ENCODE measurements around the gene RPL13A. TPM values are rescaled to one million over a fixed set of nuclear protein-coding genes. Genes with fewer than 3 reads are reported as not detected.

RPL13A gene
- total RNA-seq, 1 experiment from 2014 or later: 3,819 TPM

DNA sequence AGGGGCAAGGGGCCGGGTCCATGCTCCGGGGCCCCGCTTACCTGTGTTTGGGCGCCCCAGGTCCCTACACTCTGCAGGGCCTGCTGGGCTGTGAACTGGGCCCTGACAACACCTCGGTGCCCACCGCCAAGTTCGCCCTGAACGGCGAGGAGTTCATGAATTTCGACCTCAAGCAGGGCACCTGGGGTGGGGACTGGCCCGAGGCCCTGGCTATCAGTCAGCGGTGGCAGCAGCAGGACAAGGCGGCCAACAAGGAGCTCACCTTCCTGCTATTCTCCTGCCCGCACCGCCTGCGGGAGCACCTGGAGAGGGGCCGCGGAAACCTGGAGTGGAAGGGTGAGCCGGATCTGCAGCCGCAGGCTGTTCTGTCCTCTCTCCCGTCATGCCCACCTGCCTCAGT, 26.7 kb downstream of the RPL13A start:
- no peaks in the 10 kb centered on the region for H3K9me3 Mint-ChIP-seq (ENCODE audit: unreplicated experiment)
- intact Hi-C loops (cut with micrococcal nuclease): no loop called here
- H3K27ac Mint-ChIP-seq (ENCODE audit: low read depth, unreplicated experiment): no peak overlapping the region
- H3K4me3 Mint-ChIP-seq (ENCODE audit: unreplicated experiment): no peak overlapping the region
- ChIA-PET CTCF (interaction anchor here (0.6 to 0.7 kb wide), 3 partner anchors 55 to 162 kb away, joined by 3 read pairs; no protein-coding TSS in a partner anchor), POLR2A (no interaction called here)
- DNase-seq (ENCODE audit: unreplicated experiment): no peak
- H3K36me3 Mint-ChIP-seq (ENCODE audit: insufficient read depth, unreplicated experiment): no peaks in the 10 kb centered on the region
- peaks cover 6% of the 10 kb centered on the region for H3K4me1 Mint-ChIP-seq (ENCODE audit: insufficient read depth, unreplicated experiment)
- peaks cover 11% of the 10 kb centered on the region for H3K27me3 Mint-ChIP-seq (ENCODE audit: insufficient read depth, unreplicated experiment)
- TF ChIP-seq, protein P1, sequence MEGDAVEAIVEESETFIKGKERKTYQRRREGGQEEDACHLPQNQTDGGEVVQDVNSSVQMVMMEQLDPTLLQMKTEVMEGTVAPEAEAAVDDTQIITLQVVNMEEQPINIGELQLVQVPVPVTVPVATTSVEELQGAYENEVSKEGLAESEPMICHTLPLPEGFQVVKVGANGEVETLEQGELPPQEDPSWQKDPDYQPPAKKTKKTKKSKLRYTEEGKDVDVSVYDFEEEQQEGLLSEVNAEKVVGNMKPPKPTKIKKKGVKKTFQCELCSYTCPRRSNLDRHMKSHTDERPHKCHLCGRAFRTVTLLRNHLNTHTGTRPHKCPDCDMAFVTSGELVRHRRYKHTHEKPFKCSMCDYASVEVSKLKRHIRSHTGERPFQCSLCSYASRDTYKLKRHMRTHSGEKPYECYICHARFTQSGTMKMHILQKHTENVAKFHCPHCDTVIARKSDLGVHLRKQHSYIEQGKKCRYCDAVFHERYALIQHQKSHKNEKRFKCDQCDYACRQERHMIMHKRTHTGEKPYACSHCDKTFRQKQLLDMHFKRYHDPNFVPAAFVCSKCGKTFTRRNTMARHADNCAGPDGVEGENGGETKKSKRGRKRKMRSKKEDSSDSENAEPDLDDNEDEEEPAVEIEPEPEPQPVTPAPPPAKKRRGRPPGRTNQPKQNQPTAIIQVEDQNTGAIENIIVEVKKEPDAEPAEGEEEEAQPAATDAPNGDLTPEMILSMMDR (IDR thresholded peaks at IDR 0.05; ENCODE audit: unreplicated experiment): no peak
- BruUV-seq (replicated peaks): no TSS peak

GRCh38 chr19:49515767-49516166, 28.4 kb downstream of the RPL13A start:
- Mint-ChIP-seq H3K27me3 (ENCODE audit: insufficient read depth, unreplicated experiment) (peaks cover 11% of the 10 kb centered on the region), H3K9me3 (ENCODE audit: unreplicated experiment) (no peaks in the 10 kb centered on the region), H3K27ac (ENCODE audit: low read depth, unreplicated experiment) (no peak overlapping the region), H3K4me3 (ENCODE audit: unreplicated experiment) (no peak overlapping the region), H3K36me3 (ENCODE audit: insufficient read depth, unreplicated experiment) (no peaks in the 10 kb centered on the region), H3K4me1 (ENCODE audit: insufficient read depth, unreplicated experiment) (peaks cover 6% of the 10 kb centered on the region)
- no TSS peak for BruUV-seq (replicated peaks)
- POLR2A ChIA-PET: interaction anchor here (0.7 kb wide), 1 partner anchor 16 kb away, joined by 3 read pairs; no protein-coding TSS in a partner anchor
- intact Hi-C loops (cut with micrococcal nuclease): no loop called here
- TF ChIP-seq, protein P1 (IDR thresholded peaks at IDR 0.05; ENCODE audit: unreplicated experiment): no peak
- CTCF ChIA-PET: interaction anchor here (0.6 to 1.6 kb wide), 2 partner anchors 31 to 33 kb away, joined by 3 to 7 read pairs; no protein-coding TSS in a partner anchor
- no peak for DNase-seq (ENCODE audit: unreplicated experiment)

- no peaks in the 10 kb centered on the region for H3K36me3 Mint-ChIP-seq (ENCODE audit: insufficient read depth, unreplicated experiment)
- DNase-seq (ENCODE audit: unreplicated experiment): no peak
- POLR2A ChIA-PET: no interaction called here
- CTCF ChIA-PET: interaction anchor here (0.7 to 1.2 kb wide), 2 partner anchors 15 to 50 kb away, joined by 3 to 5 read pairs; no protein-coding TSS in a partner anchor
- no peak overlapping the region for H3K4me3 Mint-ChIP-seq (ENCODE audit: unreplicated experiment)
- H3K27me3 Mint-ChIP-seq (ENCODE audit: insufficient read depth, unreplicated experiment): peaks cover 10% of the 10 kb centered on the region
- no peak overlapping the region for H3K27ac Mint-ChIP-seq (ENCODE audit: low read depth, unreplicated experiment)
- no peaks in the 10 kb centered on the region for H3K9me3 Mint-ChIP-seq (ENCODE audit: unreplicated experiment)
- TF ChIP-seq, protein P1 (IDR thresholded peaks at IDR 0.05; ENCODE audit: unreplicated experiment): no peak
- peaks cover 6% of the 10 kb centered on the region for H3K4me1 Mint-ChIP-seq (ENCODE audit: insufficient read depth, unreplicated experiment)
- intact Hi-C loops (cut with micrococcal nuclease): no loop called here
- BruUV-seq (replicated peaks): no TSS peak
Observed at GRCh38 chr19:49518033-49518432, 30.6 kb downstream of the RPL13A start.

DNA sequence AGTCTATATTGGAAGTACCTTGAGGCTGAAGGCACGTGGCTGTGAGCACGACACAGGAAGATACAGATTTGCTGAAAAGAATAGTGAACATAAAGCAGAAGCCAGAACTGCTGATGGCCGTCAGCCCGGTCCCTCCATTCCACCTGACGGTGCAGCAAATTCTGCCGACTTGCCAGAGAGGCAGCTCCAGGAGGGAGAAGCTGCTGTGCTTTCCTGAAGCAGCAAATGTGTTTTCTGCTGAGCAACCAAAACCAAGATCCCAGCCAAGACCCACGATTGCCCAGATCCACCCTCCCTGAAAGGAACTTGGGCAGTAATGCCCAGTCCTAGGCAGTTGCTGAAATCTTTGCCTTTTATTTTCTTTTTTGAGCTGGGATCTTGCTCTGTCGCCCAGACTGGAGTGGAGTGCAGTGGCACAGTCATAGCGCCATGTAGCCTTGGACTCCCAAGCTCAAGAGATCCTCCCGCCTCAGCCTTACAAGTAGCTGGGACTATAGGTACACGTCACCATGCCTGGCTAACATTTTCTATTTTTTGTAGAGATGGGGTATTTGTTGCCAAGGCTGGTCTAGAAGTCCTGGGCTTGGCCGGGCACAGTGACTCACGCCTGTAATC, 33.4 kb downstream of the RPL13A start:
- intact Hi-C loops (cut with micrococcal nuclease): no loop called here
- BruUV-seq (replicated peaks): no TSS peak
- Mint-ChIP-seq H3K27me3 (ENCODE audit: insufficient read depth, unreplicated experiment) (peaks cover 14% of the 10 kb centered on the region), H3K36me3 (ENCODE audit: insufficient read depth, unreplicated experiment) (no peaks in the 10 kb centered on the region), H3K9me3 (ENCODE audit: unreplicated experiment) (no peaks in the 10 kb centered on the region), H3K4me3 (ENCODE audit: unreplicated experiment) (no peak overlapping the region), H3K4me1 (ENCODE audit: insufficient read depth, unreplicated experiment) (no peaks in the 10 kb centered on the region), H3K27ac (ENCODE audit: low read depth, unreplicated experiment) (no peak overlapping the region)
- TF ChIP-seq, protein P1 (IDR thresholded peaks at IDR 0.05; ENCODE audit: unreplicated experiment): no peak
- no peak for DNase-seq (ENCODE audit: unreplicated experiment)
- ChIA-PET POLR2A (interaction anchor here (1.2 kb wide), 1 partner anchor 14 kb away, joined by 4 read pairs; no protein-coding TSS in a partner anchor), CTCF (interaction anchor here (0.5 to 1.6 kb wide), 5 partner anchors 23 to 245 kb away, joined by 3 to 6 read pairs (median 3); no protein-coding TSS in a partner anchor)

Measured in MCF 10A (cell line).